Activated CD4-positive, alpha-beta T cell treated with anti-CD3 and anti-CD28 coated beads for 24 hours (primary cell): ENCODE data around the gene MELTF.
A peak's percentile ranks its signal among the peaks of the same experiment; 100 is the strongest.
"Not testable (repeated sequence)": the region's sequence is repeated elsewhere in the genome, so short reads cannot be mapped to it uniquely, and the experiment has no call there.

Experiments
- DNase-seq, 2 donors: peaks; one replicate each; pipeline ENCODE4 v3.0.0-alpha.2; 2020; ENCODE audit warnings: low read depth in 2 of 2

MELTF gene

DNA sequence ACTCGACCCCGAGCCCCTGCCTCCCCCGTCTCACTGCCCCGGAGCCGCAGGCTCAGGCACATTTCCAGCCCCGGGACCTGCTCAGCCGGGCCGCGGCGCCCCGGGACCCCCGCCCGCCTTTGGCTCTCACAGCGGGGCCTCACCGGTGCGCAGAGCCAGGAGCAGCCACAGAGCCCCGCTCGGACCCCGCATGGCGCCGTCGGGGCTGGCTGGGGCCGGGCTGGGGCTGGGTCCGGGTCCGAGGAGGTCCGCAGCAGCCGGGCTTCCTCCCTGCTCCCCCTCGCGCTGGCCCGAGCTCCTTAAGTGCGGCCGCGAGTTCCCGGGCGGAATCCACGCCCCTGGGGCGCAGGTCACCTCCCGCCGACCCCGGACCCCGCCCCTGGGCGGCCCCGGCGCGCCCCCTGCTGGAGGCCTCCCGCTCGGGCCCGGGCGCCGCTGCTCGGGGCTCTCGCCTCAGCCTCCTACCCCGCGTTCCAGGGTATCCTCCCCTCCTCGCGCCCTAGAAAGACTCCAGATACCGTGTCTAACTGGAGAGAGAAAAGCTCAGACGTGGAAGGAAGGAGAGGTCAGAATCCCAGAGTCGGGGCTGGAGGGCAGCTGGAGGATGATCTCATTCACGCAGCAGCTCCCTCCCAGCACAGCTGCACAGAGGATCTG lies at the start of gene MELTF:
Gene MELTF (minus strand): TSS at position 307 of the 657 bp plus-strand sequence. CDS start 115 bp downstream, at position 192.
- DNase-seq: peak; percentile 61 to 64

DNA sequence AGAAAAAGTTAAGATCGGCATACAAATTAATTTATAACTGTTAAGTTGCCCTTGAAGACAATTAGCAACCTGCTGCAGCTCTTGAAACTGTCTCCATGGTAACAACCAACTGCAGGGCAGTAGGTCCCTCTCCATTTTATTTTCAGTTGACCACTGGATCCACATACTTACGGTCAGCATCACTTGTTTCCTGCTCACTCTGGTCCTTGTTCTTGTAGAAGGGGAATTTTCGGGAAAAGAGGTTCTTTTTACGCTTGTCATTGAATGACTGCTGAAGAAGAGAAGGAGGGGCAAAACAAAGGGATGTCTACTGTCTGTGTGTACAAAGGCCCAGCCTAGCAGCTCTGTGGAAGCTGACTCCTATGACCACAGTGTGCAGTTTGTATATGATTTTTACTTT lies 46.8 kb upstream of the MELTF start:
- no peak for DNase-seq

DNA sequence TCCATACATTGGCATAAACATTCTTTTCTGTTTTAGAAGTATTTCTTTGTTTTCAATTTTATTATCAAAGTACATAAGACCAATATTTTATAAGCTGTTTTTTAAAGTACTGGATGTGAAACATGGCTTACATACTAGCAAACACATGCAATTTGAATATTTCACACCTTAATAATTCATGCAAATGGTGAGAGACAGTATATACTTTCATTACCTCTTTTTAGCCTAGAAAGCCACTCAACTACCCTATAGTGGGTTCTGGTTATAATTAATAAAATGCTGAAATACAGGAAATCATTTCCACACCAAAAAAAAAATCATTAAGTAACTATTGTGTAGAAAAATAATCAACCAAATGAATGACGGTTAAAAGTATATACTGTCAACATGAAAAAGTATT lies 38.5 kb upstream of the MELTF start:
- no peak for DNase-seq

DNA sequence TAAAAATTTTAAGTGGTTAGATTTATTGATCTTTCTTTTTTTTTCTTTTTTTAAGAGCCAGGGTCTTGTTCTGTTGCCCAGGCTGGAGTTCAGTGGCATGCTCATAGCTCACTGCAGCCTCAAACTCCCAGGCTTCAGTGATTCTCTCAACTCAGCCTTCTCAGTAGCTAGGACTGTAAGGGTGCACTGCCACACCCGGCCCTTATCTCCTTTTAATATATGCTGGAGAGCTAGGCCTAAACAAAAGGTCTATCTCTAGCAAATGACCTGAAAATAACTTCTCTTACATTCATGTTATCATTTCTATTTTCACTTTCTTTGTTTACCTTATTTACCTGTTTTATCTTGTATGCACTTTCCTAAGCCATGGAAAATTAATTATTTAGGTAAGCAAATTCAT lies 35.2 kb upstream of the MELTF start:
- no peak for DNase-seq

DNA sequence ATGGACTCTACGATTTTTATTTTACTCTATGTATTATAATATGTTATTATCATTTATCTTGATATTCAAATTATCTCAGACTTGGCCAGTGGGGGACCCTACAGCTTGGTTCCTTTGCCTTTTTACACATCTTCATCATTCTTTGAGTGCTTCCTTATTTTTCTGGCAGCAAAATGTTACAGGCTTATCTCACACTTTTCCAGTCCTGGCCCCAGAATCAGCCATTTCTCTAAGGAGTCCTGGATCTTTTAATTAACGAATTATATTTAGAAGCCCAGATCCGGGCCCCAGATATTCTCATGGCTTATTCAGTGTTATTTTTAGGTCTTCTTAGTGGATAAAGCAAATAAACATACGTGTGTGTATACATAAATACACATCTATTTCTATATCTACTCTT lies 32.8 kb upstream of the MELTF start:
- no peak for DNase-seq

DNA sequence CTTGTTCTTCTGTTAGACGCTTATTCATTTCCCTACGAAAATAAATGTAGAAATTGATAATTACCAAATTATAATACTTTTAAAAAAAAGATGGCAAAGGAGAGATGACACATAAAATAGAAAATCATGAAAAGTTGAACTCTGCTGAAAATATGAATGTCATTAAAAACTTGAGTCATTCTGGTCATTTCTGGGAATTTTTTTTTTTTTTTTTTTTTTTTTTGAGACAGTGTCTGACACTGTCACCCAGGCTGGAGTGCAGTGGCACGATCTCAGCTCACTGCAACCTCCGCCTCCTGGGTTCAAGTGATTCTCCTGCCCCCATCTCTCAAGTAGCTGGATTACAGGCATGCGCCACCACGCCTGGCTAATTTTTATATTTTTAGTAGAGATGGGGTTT lies 22.0 kb upstream of the MELTF start:
- DNase-seq: not testable (repeated sequence)

DNA sequence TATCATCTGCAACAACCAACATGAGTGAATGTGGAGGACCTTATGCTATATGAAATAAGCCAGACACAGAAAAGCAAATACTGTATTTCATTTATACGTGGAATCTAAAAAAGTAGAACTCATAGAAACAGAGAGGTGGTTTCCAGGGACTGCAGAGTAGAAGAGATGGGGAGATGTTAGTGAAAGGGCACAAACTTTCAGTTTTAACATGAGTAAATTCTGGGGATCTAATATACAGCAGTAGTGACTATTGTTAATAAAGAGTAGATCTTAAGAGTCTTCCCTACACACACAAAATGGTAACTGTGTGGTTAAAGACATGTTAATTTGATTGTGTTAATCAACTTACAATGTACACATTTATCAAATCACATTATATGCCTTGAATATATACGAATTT lies 20.9 kb upstream of the MELTF start:
- no peak for DNase-seq

DNA sequence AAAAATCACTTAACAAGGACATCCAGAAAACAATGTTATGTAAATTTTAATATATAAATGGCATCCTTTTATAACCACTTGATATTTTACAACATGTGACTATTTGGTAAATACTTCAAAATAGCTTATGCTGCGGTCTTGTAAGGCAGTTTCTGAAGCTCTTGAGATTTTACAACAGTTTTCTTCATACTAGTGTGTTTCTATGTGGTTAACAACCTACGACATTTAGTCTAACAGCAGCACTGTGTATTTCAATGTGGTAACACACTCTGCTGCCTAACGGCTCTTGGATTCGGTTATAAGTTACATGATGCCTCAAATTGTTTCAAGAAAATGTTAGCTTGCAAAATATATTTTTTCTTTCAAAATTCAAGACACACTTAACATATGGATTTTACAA lies 12.9 kb upstream of the MELTF start:
- DNase-seq: no peak

DNA sequence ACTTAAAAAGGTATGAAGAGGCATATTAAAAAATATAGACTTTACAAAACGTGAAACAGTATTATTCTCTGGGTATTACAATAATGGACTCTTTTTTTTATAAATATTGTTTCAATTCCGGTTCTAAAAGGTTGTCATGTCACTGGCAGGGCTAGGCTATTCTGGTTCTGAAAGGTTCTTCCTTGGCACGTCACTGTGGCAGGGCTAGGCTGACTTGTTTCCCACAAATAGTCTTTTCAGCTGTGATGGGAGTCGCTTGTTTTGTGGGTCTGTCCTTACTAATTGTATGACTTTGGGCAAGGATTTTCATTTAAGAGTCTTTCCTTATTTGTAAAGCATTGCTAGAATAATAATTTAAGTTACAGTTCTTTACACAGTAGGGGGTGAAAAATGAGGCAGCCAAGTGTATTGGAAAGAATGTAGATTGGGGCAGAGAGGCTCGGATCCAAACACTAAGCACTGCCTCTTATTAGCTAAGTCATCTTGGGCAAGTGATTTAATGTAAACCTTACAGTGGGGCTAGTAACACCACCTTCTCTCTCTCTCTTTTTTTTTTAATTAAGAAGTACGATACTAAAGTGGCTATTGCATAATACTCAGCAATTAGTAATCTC lies 12.4 kb upstream of the MELTF start:
- no peak for DNase-seq

DNA sequence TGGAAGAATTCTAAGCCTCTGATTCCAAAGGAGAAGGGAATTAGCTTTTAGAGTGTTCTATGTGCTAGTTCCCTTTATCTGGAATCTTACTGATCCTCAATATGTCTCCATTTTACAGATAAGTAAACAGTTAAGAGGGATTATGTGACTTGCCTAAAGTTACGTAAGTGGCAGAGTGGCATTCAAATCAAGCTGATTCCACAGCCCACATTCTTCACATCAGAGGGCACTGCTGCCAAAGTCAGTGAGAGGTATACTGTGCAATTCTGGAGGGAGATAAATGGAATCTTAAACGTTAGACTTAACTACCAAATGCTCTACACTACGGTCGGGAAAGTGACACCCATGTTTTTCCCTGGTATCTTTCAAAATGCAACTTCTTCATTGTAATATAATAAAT lies 11.0 kb upstream of the MELTF start:
- DNase-seq: no peak

DNA sequence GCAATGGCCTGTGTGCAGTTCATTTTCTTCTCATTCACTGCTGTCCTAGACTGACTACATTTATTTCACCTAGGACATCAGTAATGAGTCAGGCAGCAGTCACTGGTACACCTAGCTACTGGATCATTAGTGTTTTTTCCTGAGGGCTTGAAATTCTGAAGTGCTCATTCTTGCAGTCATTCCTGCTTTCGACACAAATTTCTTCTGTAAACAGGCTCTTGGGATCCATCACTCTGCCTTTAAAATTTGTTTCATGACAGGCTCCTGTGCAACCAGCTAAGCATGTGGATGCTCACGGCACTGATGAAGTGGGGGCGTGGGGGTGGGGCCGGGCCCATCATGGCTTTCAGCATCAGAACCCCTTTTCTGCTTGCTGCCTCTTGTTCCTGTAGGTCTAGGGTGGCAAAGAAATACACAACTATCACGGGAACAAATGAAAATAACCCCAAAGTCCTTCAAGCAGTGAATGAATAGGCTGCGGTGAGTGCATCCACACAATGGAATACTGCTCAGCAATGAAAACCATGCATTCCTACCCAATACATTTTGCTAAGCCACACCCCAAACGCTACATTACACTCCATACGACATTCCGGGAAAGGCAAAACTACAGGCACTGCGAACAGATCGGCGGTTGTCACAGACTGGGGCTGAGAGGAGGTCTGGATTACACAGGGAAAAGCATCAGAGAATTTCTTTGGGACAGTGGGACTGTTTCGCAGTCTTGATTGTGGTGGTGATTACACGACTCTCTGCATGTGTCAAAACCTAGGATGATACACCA lies 9.3 kb upstream of the MELTF start:
- DNase-seq: no peak

DNA sequence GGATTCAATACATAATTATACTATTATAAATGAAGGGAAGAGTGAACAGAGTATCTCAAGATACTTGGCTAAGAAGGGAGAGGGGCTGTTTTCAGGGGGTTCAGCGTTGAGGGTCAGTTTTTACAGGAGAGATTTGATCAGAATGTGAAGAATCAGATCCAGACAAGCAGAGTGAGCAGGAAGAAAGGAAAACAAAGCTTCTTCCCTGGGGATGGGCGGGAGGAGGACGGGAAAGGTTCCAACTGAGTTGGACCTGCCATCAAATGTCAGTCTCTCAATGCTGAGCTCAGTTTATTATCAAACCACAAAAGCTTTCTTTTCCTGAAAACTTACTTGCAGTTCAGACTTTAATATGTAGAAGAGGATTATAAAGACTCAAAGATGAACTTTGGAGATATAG lies 6.0 kb upstream of the MELTF start:
- DNase-seq: no peak

DNA sequence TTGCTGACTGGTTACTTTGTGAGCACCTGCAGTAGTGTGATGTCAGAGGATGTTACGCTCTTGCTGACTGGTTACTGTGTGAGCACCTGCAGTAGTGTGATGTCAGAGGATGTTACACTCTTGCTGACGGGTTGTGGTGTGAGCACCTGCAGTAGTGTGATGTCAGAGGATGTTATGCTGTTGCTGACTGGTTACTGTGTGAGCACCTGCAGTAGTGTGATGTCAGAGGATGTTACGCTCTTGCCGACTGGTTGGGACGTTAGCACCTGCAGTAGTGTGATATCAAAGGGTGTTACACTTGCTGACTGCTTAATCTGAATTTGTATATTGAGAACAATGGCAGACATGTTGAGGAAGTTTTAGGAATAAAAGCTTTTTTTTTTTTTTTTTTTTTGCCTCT lies 5.2 kb upstream of the MELTF start:
- not testable (repeated sequence) for DNase-seq

DNA sequence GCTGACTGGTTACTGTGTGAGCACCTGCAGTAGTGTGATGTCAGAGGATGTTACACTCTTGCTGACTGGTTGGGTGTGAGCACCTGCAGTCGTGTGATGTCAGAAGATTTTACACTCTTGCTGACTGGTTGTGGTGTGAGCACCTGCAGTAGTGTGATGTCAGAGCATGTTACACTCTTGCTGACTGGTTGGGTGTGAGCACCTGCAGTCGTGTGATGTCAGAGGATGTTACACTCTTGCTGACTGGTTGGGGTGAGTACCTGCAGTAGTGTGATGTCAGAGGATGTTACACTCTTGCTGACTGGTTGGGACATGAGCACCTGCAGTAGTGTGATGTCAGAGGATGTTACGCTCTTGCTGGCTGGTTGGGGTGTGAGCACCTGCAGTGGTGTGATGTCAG lies 4.1 kb upstream of the MELTF start:
- DNase-seq: not testable (repeated sequence)

DNA sequence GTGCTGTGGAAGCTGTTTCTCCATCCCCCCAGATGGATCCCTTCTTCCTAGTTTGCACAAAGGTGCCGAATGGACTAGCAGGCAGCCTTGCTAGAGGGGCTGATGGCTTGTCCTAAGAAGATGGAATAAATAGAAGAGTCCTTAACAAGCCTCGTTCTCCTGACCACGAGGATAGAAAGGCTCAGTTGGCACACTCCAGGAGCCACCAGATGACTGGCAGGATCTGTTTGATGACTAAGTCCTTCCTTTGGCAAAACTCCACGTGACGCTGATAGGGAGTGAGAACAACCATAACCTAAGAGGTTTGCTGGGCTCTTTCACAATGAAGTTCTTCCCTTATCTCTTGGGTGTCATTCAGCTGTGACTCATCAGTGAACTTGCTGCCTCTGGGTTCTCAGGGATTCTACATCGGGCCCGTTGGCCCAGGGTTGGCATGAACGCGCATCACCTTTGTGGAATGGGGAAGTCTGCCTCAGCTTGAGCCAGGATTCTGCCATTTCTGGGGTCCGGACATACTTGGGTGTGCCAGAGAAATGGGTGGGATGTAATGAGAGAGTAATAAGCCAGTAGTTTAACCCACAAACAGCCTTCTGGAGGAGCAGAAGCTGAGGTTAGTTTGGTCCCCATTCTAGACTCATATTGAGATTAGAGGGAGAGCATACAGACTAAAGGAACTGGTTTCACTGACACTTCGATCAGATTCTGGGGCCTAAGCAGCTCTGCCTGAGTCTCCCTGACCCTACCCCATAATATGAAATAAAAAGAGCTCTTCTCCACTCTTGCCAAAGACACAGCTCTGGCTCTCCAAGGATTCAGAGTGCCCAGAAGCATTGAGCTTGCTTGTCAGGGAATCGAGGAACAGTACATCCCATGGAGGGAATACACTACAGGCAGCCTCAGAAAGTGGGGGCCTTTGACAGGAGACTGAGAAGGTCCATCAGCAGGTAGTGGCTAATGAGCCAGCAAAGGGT lies 2.0 kb upstream of the MELTF start:
- DNase-seq: no peak

DNA sequence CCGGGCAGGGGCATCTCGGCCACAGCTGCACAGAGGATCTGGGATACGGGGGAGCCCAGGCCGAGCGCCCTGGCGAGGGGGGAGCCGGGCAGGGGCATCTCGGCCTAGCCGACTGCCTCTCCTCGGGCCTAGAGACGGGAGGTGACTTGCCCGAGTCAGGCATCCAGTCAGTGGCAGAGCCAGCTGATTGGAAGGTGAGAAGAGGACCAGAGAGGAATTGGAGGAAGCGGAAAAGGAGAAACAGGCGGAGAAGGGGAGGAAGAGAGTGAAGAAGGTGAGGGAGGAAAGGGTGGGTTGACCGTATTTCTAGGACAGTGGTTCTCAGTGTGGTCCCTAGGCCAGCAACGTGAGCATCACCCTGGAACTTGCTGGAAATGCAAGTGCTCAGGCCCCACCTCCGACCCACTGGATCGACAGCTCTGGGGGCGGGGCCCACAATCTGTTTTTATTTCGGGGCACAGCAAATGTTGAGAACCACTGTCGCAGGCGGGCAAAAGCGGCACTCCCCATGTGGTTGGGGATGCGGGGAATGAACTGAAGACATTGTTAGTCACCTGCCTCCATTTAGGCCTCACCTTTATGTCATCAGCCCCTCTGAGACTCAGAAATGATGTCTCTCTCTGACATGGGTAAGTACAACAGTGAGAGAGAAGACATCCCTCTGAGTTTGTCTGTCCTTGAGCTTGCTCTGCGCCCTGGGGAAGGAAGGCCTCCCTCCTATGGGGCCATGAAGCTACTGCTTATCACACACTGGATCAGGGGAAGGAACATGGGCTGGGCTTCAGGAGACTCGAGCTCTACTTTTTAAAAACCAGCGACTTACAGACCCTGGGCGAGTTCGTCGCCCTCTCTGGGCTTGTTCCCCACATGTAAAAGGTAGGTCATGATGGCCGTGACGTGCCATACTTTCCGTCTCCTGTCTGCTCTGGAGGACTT lies 1.0 kb upstream of the MELTF start:
- no peak for DNase-seq

DNA sequence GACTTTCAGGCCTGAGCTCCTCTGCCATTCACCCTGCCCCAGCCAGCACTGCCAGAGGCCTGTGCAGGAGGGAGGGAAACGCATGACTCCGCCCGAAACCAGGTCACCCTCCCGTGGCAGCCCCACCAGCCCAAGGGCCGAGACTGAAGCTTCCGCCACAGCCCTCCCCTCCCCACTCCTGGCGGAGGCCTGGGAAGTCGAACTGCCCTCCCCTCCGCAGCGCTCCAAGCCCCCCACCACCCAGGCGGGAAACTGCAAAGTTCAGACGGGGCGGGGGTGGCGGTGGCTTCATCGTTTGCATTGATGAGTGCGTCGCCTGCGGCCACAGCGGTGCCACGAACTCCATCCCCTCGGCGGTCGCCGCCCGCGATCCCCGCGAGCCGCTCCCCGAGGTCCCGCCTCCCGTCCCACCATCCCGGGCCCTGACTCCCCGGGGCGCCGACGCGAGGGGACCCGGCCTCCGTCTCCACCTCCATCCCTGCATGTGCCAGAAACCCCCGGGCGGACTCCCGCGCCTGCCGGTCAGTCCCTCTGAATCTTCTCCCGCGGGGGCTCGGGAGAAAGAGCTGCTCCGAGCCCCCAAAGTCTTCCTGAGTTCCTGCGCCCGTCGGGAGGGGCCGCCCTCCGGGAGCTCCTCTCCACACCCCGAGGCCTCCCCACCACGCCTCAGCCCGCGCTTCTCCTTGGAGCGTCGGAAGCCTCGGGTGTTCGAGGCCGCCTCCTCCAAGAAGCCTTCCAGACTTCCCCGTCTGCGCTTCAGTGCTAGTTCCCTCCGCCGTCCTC lies 698 bp downstream of the MELTF start:
- DNase-seq: no peak

DNA sequence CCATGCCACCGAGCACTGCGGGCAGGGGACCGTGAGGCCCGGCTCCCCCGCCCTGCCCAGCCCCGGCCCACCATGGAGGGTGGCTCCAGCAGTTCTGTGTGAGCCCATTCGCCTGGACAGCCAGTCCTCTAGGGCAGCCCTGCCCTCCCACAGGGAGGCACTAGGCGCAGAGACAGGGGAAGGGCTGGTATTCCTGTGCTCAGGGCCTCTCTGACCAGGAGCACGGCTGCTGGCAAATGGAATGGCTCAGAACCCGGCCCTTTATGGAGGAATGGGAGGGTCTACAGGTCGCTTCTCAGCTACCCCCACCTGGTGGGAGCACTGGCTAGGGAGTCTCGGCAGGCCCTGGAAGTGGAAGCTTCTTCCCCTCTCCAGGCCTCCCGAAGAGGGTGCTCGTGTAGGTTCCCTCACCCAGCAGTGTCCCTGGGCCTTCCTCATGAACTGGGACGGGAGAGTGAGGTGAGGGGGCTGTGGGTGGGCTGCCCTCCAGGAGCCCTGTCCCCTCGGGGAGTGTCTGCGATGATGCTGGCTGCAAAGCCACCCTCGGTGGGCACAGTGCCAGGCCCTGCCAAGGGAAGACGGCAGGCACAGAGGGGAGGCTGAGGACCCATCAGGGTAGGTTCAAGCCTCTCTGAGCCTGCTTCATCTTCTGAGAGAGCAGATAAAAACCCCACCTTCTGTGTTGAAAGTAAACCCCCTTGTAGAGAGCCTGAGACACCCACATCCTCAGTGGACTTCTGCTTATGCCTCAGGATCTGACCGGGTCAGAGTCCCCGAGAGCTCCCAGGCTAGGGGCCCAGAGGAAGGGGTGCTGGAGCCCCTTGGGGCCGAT lies 1.5 kb downstream of the MELTF start:
- DNase-seq: no peak
